CD8-positive, alpha-beta memory T cell (primary cell): ENCODE measurements around the gene SBK2. TPM values are rescaled to one million over a fixed set of nuclear protein-coding genes. Genes with fewer than 3 reads are reported as not detected.
A peak's percentile ranks its signal among the peaks of the same experiment; 100 is the strongest.
"Not testable (repeated sequence)": the region's sequence is repeated elsewhere in the genome, so short reads cannot be mapped to it uniquely, and the experiment has no call there.

ENCODE experiments used
- CTCF ChIA-PET: fragments of 350-600 bp; sonication (Branson Sonifier 250); formaldehyde crosslinking; loops from one replicate; lab custom pipeline; 2021; ENCODE audit warnings: antibody characterized with exemption; lab: Charles Lee
- POLR2A ChIA-PET: fragments of 350-600 bp; sonication (Branson Sonifier 250); formaldehyde crosslinking; loops from one replicate; lab custom pipeline; 2021; ENCODE audit warnings: antibody characterized with exemption; lab: Charles Lee
- DNase-seq, 5 donors: peaks; one replicate each; pipeline versions ENCODE4 v3.0.0 to v3.0.0-alpha.2; 2020 to 2022; ENCODE audit warnings: mixed read lengths in 1 of 5
- H3K27ac ChIP-seq: one replicate; pipeline ENCODE4 v1.7.0; 2013; ENCODE audit warnings: low read depth, mild to moderate bottlenecking, low read length, moderate library complexity
- H3K27me3 ChIP-seq: 2 replicates; pipeline ENCODE4 v1.7.0; 2013; ENCODE audit warnings: low read length, mild to moderate bottlenecking; ENCODE audit not compliant: insufficient read depth, poor library complexity, severe bottlenecking
- H3K36me3 ChIP-seq: 2 replicates; pipeline ENCODE4 v1.7.0; 2013; ENCODE audit warnings: mild to moderate bottlenecking, low read length, moderate library complexity; ENCODE audit not compliant: insufficient read depth
- H3K4me1 ChIP-seq: 2 replicates; pipeline ENCODE4 v1.7.0; 2013; ENCODE audit warnings: mild to moderate bottlenecking, low read length, moderate library complexity; ENCODE audit not compliant: insufficient read depth
- H3K4me3 ChIP-seq: 2 replicates; pipeline ENCODE4 v1.7.0; 2013; ENCODE audit warnings: mild to moderate bottlenecking, low read length
- H3K9me3 ChIP-seq: 2 replicates; pipeline ENCODE4 v1.7.0; 2013; ENCODE audit warnings: mild to moderate bottlenecking, low read length
- H3K27ac Mint-ChIP-seq, 8 donors: one replicate each; pipeline ENCODE4 v1.8.0; 2020 to 2021; ENCODE audit warnings: mixed read lengths in 8 of 8, mild to moderate bottlenecking in 6 of 8, inconsistent platforms in 3 of 8, moderate library complexity in 3 of 8
- H3K27me3 Mint-ChIP-seq, 2 donors: one replicate each; pipeline ENCODE4 v1.8.0; 2020 to 2021; ENCODE audit warnings: mixed read lengths in 2 of 2, mild to moderate bottlenecking in 1 of 2, moderate library complexity in 1 of 2
- H3K36me3 Mint-ChIP-seq, 3 donors: one replicate each; pipeline ENCODE4 v1.8.0; 2020 to 2021; ENCODE audit warnings: mixed read lengths in 3 of 3, inconsistent platforms in 1 of 3, mild to moderate bottlenecking in 1 of 3
- H3K4me1 Mint-ChIP-seq, 3 donors: one replicate each; pipeline ENCODE4 v1.8.0; 2020 to 2021; ENCODE audit warnings: mixed read lengths in 3 of 3, inconsistent platforms in 1 of 3, mild to moderate bottlenecking in 1 of 3
- H3K4me3 Mint-ChIP-seq, 7 donors: one replicate each; pipeline ENCODE4 v1.8.0; 2020 to 2021; ENCODE audit warnings: mixed read lengths in 7 of 7, mild to moderate bottlenecking in 6 of 7, moderate library complexity in 4 of 7, inconsistent platforms in 2 of 7
- H3K9me3 Mint-ChIP-seq, 5 donors: one replicate each; pipeline ENCODE4 v1.8.0; 2020 to 2022; ENCODE audit warnings: mixed read lengths in 5 of 5, mild to moderate bottlenecking in 3 of 5, moderate library complexity in 2 of 5, inconsistent platforms in 1 of 5
- polyA plus RNA-seq: library from polyadenylated mRNA; unstranded; fragments of 300-500 nt; fragmentation: Illumina TruSeq; gene quantifications from one replicate; pipeline ENCODE4 v1.2.3, GENCODE V29; 2021
- total RNA-seq, 2 experiments: library from RNA; stranded (reverse); gene quantifications; one replicate each; pipeline ENCODE4 v1.2.3, GENCODE V29; 2021

Gene SBK2
- total and polyA plus RNA-seq, 3 experiments from 2014 or later, result not detected

DNA sequence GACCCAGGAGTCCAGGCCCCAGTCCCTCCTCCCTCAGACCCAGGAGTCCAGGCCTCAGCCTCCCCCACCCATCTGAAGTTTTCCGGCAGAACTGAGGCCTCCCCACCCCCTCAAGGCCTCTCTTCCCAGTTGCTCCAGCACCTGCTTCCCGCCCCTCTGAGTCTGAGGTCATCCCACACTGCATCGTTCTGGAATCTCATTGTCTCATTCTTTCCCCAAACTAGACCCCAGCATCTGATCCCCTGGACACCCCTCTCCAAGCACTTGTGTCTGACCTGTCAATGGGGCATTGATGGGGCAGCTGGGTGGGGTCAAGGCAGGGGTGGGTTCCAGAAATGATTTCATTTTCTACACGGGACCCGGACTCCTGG lies 793 bp upstream of the SBK2 start:
- Histone ChIP-seq H3K36me3 (no peaks in the 10 kb centered on the region), H3K9me3 (no peaks in the 10 kb centered on the region), H3K4me3 (no peak overlapping the region), H3K27me3 (no peaks in the 10 kb centered on the region), H3K27ac (no peak overlapping the region), H3K4me1 (no peaks in the 10 kb centered on the region)
- Mint-ChIP-seq H3K27ac (no peak overlapping the region), H3K27me3 (peaks cover 0 to 6% of the 10 kb centered on the region in 2 donors), H3K36me3 (no peaks in the 10 kb centered on the region), H3K4me1 (no peaks in the 10 kb centered on the region), H3K4me3 (no peak overlapping the region), H3K9me3 (no peaks in the 10 kb centered on the region)
- CTCF ChIA-PET, result no interaction called here
- no peak for DNase-seq
- POLR2A ChIA-PET, result no interaction called here

DNA sequence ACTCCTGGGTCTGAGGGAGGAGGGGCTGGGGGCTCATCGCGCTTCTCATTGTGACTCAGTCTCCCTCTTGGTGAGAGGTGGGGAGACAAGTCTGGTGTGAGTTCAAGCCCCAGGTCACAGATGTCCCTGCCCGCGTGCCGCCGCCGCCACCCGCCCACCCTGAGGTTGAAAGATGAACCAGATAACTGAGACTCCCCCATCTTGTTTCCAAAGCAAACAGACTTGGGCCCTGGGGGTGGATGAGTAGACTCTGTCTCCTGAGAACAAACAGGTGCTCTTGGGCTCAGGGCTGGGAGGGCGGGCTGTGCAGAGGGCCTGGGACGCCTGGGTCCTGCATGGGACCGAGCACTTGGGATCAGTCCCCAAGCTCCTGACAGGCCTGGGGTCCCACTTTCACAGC lies 567 bp downstream of the SBK2 start:
- Mint-ChIP-seq H3K27ac (no peak overlapping the region), H3K9me3 (no peaks in the 10 kb centered on the region), H3K4me3 (no peak overlapping the region), H3K4me1 (no peaks in the 10 kb centered on the region), H3K36me3 (no peaks in the 10 kb centered on the region), H3K27me3 (peaks cover 0 to 6% of the 10 kb centered on the region in 2 donors)
- no peak for DNase-seq
- Histone ChIP-seq H3K27me3 (no peaks in the 10 kb centered on the region), H3K4me3 (no peak overlapping the region), H3K36me3 (no peaks in the 10 kb centered on the region), H3K4me1 (no peaks in the 10 kb centered on the region), H3K9me3 (no peaks in the 10 kb centered on the region), H3K27ac (no peak overlapping the region)
- POLR2A ChIA-PET, result no interaction called here
- CTCF ChIA-PET, result no interaction called here

DNA sequence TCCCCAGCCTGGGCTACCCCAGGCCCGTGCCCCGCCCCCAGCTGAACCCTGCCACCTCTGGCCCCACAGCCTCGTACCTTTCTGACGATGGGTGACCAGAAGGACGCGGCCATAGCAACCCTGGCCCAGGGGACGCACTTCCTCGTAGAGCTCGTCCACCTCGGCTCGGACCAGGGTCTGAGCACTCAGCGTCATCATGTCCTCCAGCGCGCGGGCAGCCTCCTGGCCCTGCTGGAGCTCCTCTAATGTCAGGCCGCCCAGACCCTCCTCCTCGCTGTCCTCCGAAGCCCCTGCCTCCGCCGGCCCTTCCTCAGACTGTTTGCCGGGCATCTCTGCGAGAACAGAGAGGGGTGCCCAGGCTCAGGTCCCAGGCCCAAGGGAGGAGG lies 975 bp downstream of the SBK2 start:
- ChIA-PET POLR2A (no interaction called here), CTCF (interaction anchor here (1.1 to 1.9 kb wide), 2 partner anchors 70 to 97 kb away, joined by 3 to 4 read pairs; partner anchors contain the start of gene ZNF865)
- H3K27ac Mint-ChIP-seq, result no peak overlapping the region
- no peaks in the 10 kb centered on the region for H3K36me3 ChIP-seq
- no peak overlapping the region for H3K27ac ChIP-seq
- H3K9me3 Mint-ChIP-seq, result no peaks in the 10 kb centered on the region
- DNase-seq, result no peak
- peaks cover 0 to 6% of the 10 kb centered on the region in 2 donors for H3K27me3 Mint-ChIP-seq
- H3K36me3 Mint-ChIP-seq, result no peaks in the 10 kb centered on the region
- H3K4me1 ChIP-seq, result no peaks in the 10 kb centered on the region
- H3K4me3 Mint-ChIP-seq, result no peak overlapping the region
- H3K4me1 Mint-ChIP-seq, result no peaks in the 10 kb centered on the region
- no peaks in the 10 kb centered on the region for H3K27me3 ChIP-seq
- no peaks in the 10 kb centered on the region for H3K9me3 ChIP-seq
- H3K4me3 ChIP-seq, result no peak overlapping the region

DNA sequence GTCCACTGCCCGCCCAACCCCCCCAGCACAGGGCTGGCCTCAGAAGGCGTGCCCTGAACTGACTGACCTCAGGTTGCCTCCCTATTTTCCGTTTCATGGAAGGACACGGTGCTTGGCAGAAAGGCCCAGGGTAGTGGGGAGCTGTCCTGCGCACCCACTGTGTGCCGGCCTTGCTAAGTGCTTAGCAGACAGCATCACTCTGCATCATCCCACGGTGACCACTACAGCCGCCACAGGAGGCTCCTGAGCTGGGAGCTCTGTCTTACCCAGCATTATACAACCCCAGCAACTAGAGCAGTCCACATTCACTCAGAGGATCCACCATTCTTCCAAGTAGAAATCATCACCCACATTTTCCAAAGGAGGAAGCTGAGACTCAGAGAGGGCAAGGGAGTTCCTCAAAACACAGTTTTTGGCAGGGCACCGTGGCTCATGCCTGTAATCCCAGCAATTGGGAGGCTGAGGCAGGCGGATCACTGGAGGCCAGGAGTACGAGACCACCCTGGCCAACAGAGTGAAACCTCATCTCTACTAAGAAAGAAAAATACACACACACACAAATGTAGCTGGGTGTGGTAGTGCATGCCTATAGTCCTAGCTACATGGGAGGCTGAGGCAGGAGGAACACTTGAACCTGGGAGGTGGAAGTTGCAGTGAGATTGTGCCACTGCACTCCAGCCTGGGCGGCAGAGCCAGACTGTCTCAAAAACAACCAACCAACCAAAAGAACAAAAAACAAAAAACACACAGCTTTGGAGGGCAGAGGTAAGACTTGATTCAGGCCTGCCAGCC lies 1.6 kb downstream of the SBK2 start:
- no peak overlapping the region for H3K4me3 ChIP-seq
- ChIA-PET CTCF (interaction anchor here (1.1 to 1.9 kb wide), 3 partner anchors 31 to 97 kb away, joined by 3 to 4 read pairs (median 4); partner anchors contain the start of gene ZNF865), POLR2A (no interaction called here)
- H3K27me3 ChIP-seq, result no peaks in the 10 kb centered on the region
- no peak overlapping the region for H3K4me3 Mint-ChIP-seq
- H3K36me3 Mint-ChIP-seq, result no peaks in the 10 kb centered on the region
- no peaks in the 10 kb centered on the region for H3K4me1 Mint-ChIP-seq
- no peak for DNase-seq
- H3K4me1 ChIP-seq, result no peaks in the 10 kb centered on the region
- peak overlapping the region in 2 of 8 donors; percentile 43 to 64 for H3K27ac Mint-ChIP-seq
- no peak overlapping the region for H3K27ac ChIP-seq
- H3K36me3 ChIP-seq, result no peaks in the 10 kb centered on the region
- H3K27me3 Mint-ChIP-seq, result peaks cover 0 to 6% of the 10 kb centered on the region in 2 donors
- H3K9me3 Mint-ChIP-seq, result no peaks in the 10 kb centered on the region
- no peaks in the 10 kb centered on the region for H3K9me3 ChIP-seq

DNA sequence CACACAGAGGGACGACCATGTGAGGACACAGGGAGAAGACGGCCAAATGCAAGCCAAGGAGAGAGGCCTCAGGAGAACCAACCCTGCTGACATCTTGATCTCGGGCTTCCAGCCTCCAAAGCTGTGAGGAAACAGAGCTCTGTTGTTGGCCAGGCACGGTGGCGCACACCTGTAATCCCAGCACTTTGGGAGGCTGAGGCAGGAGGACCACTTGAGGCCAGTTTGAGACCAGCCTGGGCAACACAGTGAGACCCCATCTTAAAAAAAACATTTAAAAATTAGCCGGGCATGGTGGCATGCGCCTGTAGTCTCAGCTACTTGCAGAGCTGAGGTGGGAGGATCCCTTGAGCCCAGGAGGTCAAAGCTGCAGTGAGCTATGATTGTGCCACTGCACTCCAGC lies 2.7 kb downstream of the SBK2 start:
- H3K27me3 ChIP-seq, H3K4me1 Mint-ChIP-seq, H3K4me3 Mint-ChIP-seq, H3K9me3 ChIP-seq, H3K27ac Mint-ChIP-seq, H3K9me3 Mint-ChIP-seq, DNase-seq, H3K27me3 Mint-ChIP-seq, H3K4me1 ChIP-seq, H3K36me3 Mint-ChIP-seq, H3K4me3 ChIP-seq, POLR2A ChIA-PET, H3K36me3 ChIP-seq, H3K27ac ChIP-seq: not testable (repeated sequence)
- CTCF ChIA-PET, result interaction anchor here (1.1 to 1.9 kb wide), 2 partner anchors 30 to 98 kb away, joined by 4 read pairs; no protein-coding TSS in a partner anchor

DNA sequence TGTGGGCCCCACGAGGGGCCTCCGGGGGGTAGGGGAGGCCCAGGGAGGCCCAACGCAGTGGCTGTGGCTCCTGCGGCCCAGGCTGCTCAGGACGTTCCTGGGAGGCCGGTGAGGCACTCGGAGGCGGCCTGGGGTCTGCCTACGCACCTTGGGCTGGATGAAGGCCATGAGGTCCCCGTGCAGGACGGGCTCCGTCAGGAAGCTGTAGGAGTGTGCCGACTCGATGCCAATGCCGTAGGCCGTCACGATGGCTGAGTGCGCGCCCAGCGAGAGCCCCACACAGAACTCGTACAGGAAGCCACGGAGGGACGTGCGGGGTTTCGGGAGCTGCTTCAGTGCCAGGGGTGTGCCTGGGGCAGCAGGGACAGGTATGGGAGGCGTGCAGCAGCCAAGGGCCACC lies 5.9 kb downstream of the SBK2 start:
- peaks cover 0 to 6% of the 10 kb centered on the region in 2 donors for H3K27me3 Mint-ChIP-seq
- no peak overlapping the region for H3K27ac ChIP-seq
- DNase-seq, result no peak
- no peaks in the 10 kb centered on the region for H3K36me3 ChIP-seq
- H3K9me3 ChIP-seq, result no peaks in the 10 kb centered on the region
- H3K4me3 Mint-ChIP-seq, result no peak overlapping the region
- H3K27ac Mint-ChIP-seq, result no peak overlapping the region
- no peaks in the 10 kb centered on the region for H3K4me1 Mint-ChIP-seq
- H3K27me3 ChIP-seq, result no peaks in the 10 kb centered on the region
- no peaks in the 10 kb centered on the region for H3K4me1 ChIP-seq
- no peaks in the 10 kb centered on the region for H3K36me3 Mint-ChIP-seq
- POLR2A ChIA-PET, result no interaction called here
- no peak overlapping the region for H3K4me3 ChIP-seq
- no peaks in the 10 kb centered on the region for H3K9me3 Mint-ChIP-seq
- CTCF ChIA-PET, result no interaction called here

DNA sequence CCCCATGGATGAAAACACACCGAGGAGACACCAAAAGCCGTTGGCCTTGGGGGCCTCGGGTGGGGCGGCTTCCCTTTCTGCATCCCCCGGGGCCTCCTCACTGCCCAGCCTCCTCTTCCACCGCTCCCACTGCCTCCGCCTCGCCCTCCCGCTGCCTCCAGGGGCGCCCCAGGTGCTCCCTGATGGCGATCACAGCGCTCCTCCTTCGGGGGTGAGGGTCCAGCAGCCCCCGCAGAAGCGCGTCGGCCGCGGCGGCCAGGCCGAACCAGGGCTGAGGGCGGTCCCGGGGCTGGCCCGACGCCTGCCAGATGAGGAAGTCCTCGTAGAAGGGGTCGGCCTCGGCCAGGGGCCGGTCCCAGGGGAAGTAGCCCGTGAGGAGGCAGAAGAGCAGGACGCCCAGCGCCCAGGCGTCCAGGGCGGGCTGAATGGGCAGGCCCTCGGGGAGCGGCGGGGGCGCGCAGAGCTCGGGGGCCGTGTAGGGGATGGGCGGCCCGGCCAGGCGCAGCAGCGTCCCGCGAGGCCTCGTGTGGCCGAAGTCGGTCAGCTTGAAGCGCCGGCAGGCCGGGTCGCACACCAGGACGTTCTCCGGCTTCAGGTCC lies 7.2 kb downstream of the SBK2 start:
- no peaks in the 10 kb centered on the region for H3K9me3 ChIP-seq
- no peaks in the 10 kb centered on the region for H3K4me1 ChIP-seq
- ChIA-PET POLR2A (no interaction called here), CTCF (no interaction called here)
- Mint-ChIP-seq H3K9me3 (no peaks in the 10 kb centered on the region), H3K4me3 (no peak overlapping the region), H3K27me3 (peaks cover 4 to 6% of the 10 kb centered on the region in 2 donors), H3K27ac (no peak overlapping the region), H3K36me3 (no peaks in the 10 kb centered on the region), H3K4me1 (no peaks in the 10 kb centered on the region)
- H3K27ac ChIP-seq, result no peak overlapping the region
- no peaks in the 10 kb centered on the region for H3K36me3 ChIP-seq
- no peak overlapping the region for H3K4me3 ChIP-seq
- H3K27me3 ChIP-seq, result no peaks in the 10 kb centered on the region
- DNase-seq, result no peak

DNA sequence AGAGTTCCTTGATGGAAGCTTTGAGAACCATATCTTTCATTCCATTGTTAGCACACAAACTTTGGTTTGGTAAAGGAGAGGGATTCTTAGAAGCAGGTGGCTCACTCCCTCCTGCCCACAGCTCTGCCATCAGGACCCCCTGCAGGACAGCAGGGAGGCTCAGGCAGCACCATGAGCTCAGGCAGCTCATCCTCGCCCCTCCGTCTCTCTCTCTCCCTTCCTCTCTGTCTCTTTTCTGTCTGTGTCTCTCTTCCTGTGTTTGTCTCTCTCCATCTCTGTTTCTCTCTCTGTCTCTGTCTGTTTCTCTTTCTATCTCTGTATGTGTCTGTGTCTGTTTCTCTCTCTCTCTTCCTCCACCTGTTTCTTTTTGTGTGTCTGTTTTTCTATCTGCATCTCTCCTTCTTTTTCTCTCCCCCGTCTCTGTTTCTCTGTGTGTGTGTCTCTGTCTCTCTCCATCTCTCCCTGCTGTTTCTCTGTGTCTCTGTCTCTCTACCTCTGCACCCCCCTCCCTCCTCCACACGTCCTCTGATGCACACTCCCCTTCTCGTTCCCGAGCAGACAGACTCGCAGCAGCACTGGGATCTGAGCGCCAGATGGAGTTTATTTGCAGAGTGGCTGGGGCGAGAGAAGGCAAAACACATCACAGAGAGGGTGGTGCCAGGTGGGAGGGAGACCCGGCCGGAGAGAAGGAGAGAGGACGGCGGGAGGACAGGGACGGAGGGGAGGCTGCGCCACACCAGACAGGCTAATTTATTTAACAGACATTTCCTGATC lies 8.7 kb downstream of the SBK2 start:
- CTCF ChIA-PET, result no interaction called here
- no peaks in the 10 kb centered on the region for H3K4me1 Mint-ChIP-seq
- Histone ChIP-seq H3K4me3 (no peak overlapping the region), H3K27ac (no peak overlapping the region), H3K4me1 (no peaks in the 10 kb centered on the region), H3K27me3 (no peaks in the 10 kb centered on the region), H3K9me3 (no peaks in the 10 kb centered on the region), H3K36me3 (no peaks in the 10 kb centered on the region)
- no peak overlapping the region for H3K27ac Mint-ChIP-seq
- DNase-seq, result no peak
- H3K4me3 Mint-ChIP-seq, result no peak overlapping the region
- POLR2A ChIA-PET, result no interaction called here
- H3K27me3 Mint-ChIP-seq, result peaks cover 1 to 8% of the 10 kb centered on the region in 2 donors
- H3K9me3 Mint-ChIP-seq, result no peaks in the 10 kb centered on the region
- no peaks in the 10 kb centered on the region for H3K36me3 Mint-ChIP-seq
